H9 (cell line): ENCODE results near the gene SEL1L2. TPM values are rescaled to one million over a fixed set of nuclear protein-coding genes. Genes with fewer than 3 reads are reported as not detected.

ENCODE experiments used
- DNase-seq: peaks from one replicate; pipeline ENCODE4 v3.0.0-alpha.2; 2017
- H2AFZ ChIP-seq: one replicate; pipeline ENCODE4 v1.6.1; 2013; ENCODE audit warnings: mild to moderate bottlenecking, low read length, control low read depth, moderate library complexity
- H2AK5ac ChIP-seq: 2 replicates; pipeline ENCODE4 v1.6.1; 2013; ENCODE audit warnings: low read length, control low read depth, mixed read lengths; ENCODE audit not compliant: insufficient read length
- H2BK120ac ChIP-seq: one replicate; pipeline ENCODE4 v1.6.1; 2013; ENCODE audit warnings: low read depth, mild to moderate bottlenecking, low read length, control low read depth, inconsistent platforms; ENCODE audit not compliant: poor library complexity, severe bottlenecking
- H2BK12ac ChIP-seq: 2 replicates; pipeline ENCODE4 v1.6.1; 2013; ENCODE audit warnings: low read length, control low read depth, mixed read lengths, low read depth; ENCODE audit not compliant: insufficient read length
- H2BK15ac ChIP-seq: 2 replicates; pipeline ENCODE4 v1.6.1; 2013; ENCODE audit warnings: low read depth, low read length, control low read depth
- H2BK20ac ChIP-seq: one replicate; pipeline ENCODE4 v1.6.1; 2013; ENCODE audit warnings: low read depth, mild to moderate bottlenecking, low read length, control low read depth, inconsistent platforms; ENCODE audit not compliant: poor library complexity, severe bottlenecking
- H2BK5ac ChIP-seq: 2 replicates; pipeline ENCODE4 v1.6.1; 2013; ENCODE audit warnings: low read length, control low read depth, mixed read lengths; ENCODE audit not compliant: insufficient read length
- H3K14ac ChIP-seq: 2 replicates; pipeline ENCODE4 v1.6.1; 2013; ENCODE audit warnings: low read length, control low read depth; ENCODE audit not compliant: insufficient read depth
- H3K18ac ChIP-seq: 2 replicates; pipeline ENCODE4 v1.6.1; 2013; ENCODE audit warnings: low read depth, mild to moderate bottlenecking, mixed read lengths, low read length, control low read depth; ENCODE audit not compliant: insufficient read length
- H3K23ac ChIP-seq: 2 replicates; pipeline ENCODE4 v1.6.1; 2013; ENCODE audit warnings: low read length, control low read depth, mixed read lengths, low read depth; ENCODE audit not compliant: insufficient read length
- H3K23me2 ChIP-seq: 2 replicates; pipeline ENCODE4 v1.6.1; 2013; ENCODE audit warnings: low read depth, mild to moderate bottlenecking, mixed read lengths, low read length, control low read depth; ENCODE audit not compliant: insufficient read length, poor library complexity, severe bottlenecking
- H3K27ac ChIP-seq: 2 replicates; pipeline ENCODE4 v1.5.1; 2013; ENCODE audit warnings: low read length, control low read depth, mixed read lengths, low read depth; ENCODE audit not compliant: insufficient read length
- H3K27me3 ChIP-seq: 2 replicates; pipeline ENCODE4 v1.6.1; 2013; ENCODE audit warnings: low read length, control low read depth, inconsistent platforms; ENCODE audit not compliant: insufficient read depth
- H3K4ac ChIP-seq: 2 replicates; pipeline ENCODE4 v1.6.1; 2013; ENCODE audit warnings: low read depth, mild to moderate bottlenecking, control low read depth, inconsistent platforms, low read length, moderate library complexity
- H3K4me1 ChIP-seq: 2 replicates; pipeline ENCODE4 v1.6.1; 2013; ENCODE audit warnings: low read length, control low read depth, inconsistent platforms; ENCODE audit not compliant: insufficient read depth
- H3K4me2 ChIP-seq: 2 replicates; pipeline ENCODE4 v1.6.1; 2013; ENCODE audit warnings: low read length, control low read depth, mixed read lengths; ENCODE audit not compliant: insufficient read length, insufficient read depth
- H3K56ac ChIP-seq: 2 replicates; pipeline ENCODE4 v1.6.1; 2013; ENCODE audit warnings: low read depth, mild to moderate bottlenecking, mixed read lengths, low read length, control low read depth; ENCODE audit not compliant: insufficient read length
- H3K79me1 ChIP-seq: 2 replicates; pipeline ENCODE4 v1.6.1; 2013; ENCODE audit warnings: low read depth, mild to moderate bottlenecking, moderate library complexity, low read length, control low read depth, inconsistent platforms; ENCODE audit not compliant: insufficient read depth, poor library complexity, severe bottlenecking
- H3K79me2 ChIP-seq: 2 replicates; pipeline ENCODE4 v1.6.1; 2013; ENCODE audit warnings: low read length, control low read depth, inconsistent platforms; ENCODE audit not compliant: insufficient read depth
- H3K9ac ChIP-seq: 2 replicates; pipeline ENCODE4 v1.6.1; 2013; ENCODE audit warnings: low read length, control low read depth, mixed read lengths; ENCODE audit not compliant: insufficient read length; ENCODE audit errors: extremely low read depth
- H3K9me3 ChIP-seq: one replicate; pipeline ENCODE4 v1.6.1; 2013; ENCODE audit warnings: low read depth, low read length, inconsistent platforms; ENCODE audit not compliant: control insufficient read depth
- H3T11ph ChIP-seq: one replicate; pipeline ENCODE4 v1.6.1; 2013; ENCODE audit warnings: mild to moderate bottlenecking, low read length, control low read depth, inconsistent platforms
- H4K20me1 ChIP-seq: one replicate; pipeline ENCODE4 v1.6.1; 2013; ENCODE audit not compliant: control insufficient read depth, insufficient read length, insufficient read depth
- H4K5ac ChIP-seq: 2 replicates; pipeline ENCODE4 v1.6.1; 2013; ENCODE audit warnings: low read depth, mild to moderate bottlenecking, mixed read lengths, low read length, control low read depth; ENCODE audit not compliant: insufficient read length
- H4K8ac ChIP-seq: replicated peaks from 2 replicates; pipeline ENCODE4 v1.6.1; 2013; ENCODE audit warnings: low read length, control low read depth, mixed read lengths, low read depth; ENCODE audit not compliant: insufficient read length
- H4K91ac ChIP-seq: 2 replicates; pipeline ENCODE4 v1.6.1; 2013; ENCODE audit warnings: low read depth, mild to moderate bottlenecking, moderate library complexity, mixed read lengths, low read length, control low read depth; ENCODE audit not compliant: insufficient read length
- H3K27ac Mint-ChIP-seq, 3 experiments: 2 replicates in 2 of 3; 3 replicates in 1 of 3; pipeline ENCODE4 v1.8.0; 2020 to 2021; ENCODE audit warnings: mixed read lengths in 3 of 3, mild to moderate bottlenecking in 1 of 3, moderate library complexity in 1 of 3
- H3K27me3 Mint-ChIP-seq: 2 replicates; pipeline ENCODE4 v1.8.0; 2021; ENCODE audit warnings: low read depth, mild to moderate bottlenecking, moderate library complexity, mixed read lengths
- H3K36me3 Mint-ChIP-seq, 3 experiments: 2 replicates in 2 of 3; 3 replicates in 1 of 3; pipeline ENCODE4 v1.8.0; 2020 to 2021; ENCODE audit warnings: low read depth in 3 of 3, mixed read lengths in 3 of 3; ENCODE audit not compliant: insufficient read depth in 1 of 3
- H3K4me1 Mint-ChIP-seq, 2 experiments: 2 replicates each; pipeline ENCODE4 v1.8.0; 2020; ENCODE audit warnings: mixed read lengths in 2 of 2
- H3K4me3 Mint-ChIP-seq, 2 experiments: 2 replicates in 1 of 2; 3 replicates in 1 of 2; pipeline ENCODE4 v1.8.0; 2020 to 2021; ENCODE audit warnings: mild to moderate bottlenecking in 2 of 2, mixed read lengths in 2 of 2, moderate library complexity in 1 of 2
- H3K9me3 Mint-ChIP-seq, 2 experiments: 2 replicates in 1 of 2; 3 replicates in 1 of 2; pipeline ENCODE4 v1.8.0; 2020; ENCODE audit warnings: mild to moderate bottlenecking in 2 of 2, mixed read lengths in 2 of 2, moderate library complexity in 1 of 2
- WGBS: extraction: QIAGEN DNeasy Blood & Tissue Kit; methylation state at CpG from one replicate; pipeline ENCODE4 v1.1.7; 2013; ENCODE audit warnings: missing lambda C conversion rate, low lambda C conversion rate, mixed read lengths; ENCODE audit not compliant: insufficient read length; ENCODE audit errors: extremely low coverage; 5-methylcytosine and 5-hydroxymethylcytosine counted together
- total RNA-seq: library from RNA; stranded (reverse); gene quantifications from 2 replicates; pipeline ENCODE4 v1.2.1, GENCODE V29; 2021
- TF ChIP-seq, protein P1 (sequence below): fragments of 200-600 bp; sonication (generic); conservative IDR thresholded peaks from 3 replicates; pipeline ENCODE4 v1.8.0; 2021; ENCODE audit warnings: antibody characterized with exemption, mild to moderate bottlenecking

SEL1L2 gene
- total RNA-seq, 1 experiment from 2014 or later, result not detected

DNA sequence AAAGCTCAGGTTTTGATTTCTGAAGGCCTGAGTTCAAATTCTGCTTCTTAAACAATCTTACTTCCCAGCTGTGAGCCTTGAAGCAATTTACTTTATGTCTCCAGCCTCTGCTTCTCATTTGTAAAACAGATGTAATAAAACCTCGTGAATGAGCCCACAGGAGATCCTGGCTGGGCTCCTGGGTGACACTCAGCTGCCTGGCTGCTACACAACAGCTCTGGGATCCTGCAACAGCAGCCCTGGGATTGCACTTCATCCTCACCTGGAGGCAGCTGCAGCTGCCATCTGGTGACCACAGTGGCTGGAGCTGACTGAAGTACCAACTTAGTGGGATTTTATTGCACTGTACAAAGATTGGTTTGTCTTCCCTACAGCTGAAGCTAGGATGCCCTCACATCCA, 107.0 kb downstream of the SEL1L2 start:
- DNase-seq, result no peak
- no peak overlapping the region for H4K8ac ChIP-seq
- no peak overlapping the region for H3T11ph ChIP-seq
- H3K27ac Mint-ChIP-seq, result no peak overlapping the region
- H3K4me1 Mint-ChIP-seq, result 0 out of 4 replicates have a peak, but pooled peaks cover 0 to under 1% of the 10 kb centered on the region in 2 experiments
- no peaks in the 10 kb centered on the region for H3K79me2 ChIP-seq
- H3K9me3 Mint-ChIP-seq, result no peaks in the 10 kb centered on the region
- H3K27me3 ChIP-seq, result no peaks in the 10 kb centered on the region
- H3K4me3 Mint-ChIP-seq, result no peak overlapping the region
- no peak overlapping the region for H3K14ac ChIP-seq
- H2BK5ac ChIP-seq, result no peak overlapping the region
- no peaks in the 10 kb centered on the region; a peak in 1 of 7 replicates for H3K36me3 Mint-ChIP-seq
- no peaks in the 10 kb centered on the region for H3K9me3 ChIP-seq
- H3K56ac ChIP-seq, result no peak overlapping the region
- no peak overlapping the region for H3K27ac ChIP-seq
- no peak overlapping the region for H4K5ac ChIP-seq
- WGBS, result no CpG with 5 or more reads among the region's 1 CpG
- H3K4me2 ChIP-seq, result no peak overlapping the region
- H4K20me1 ChIP-seq, result no peaks in the 10 kb centered on the region
- H3K9ac ChIP-seq, result no peak overlapping the region
- no peaks in the 10 kb centered on the region for H3K4me1 ChIP-seq
- TF ChIP-seq, protein P1, sequence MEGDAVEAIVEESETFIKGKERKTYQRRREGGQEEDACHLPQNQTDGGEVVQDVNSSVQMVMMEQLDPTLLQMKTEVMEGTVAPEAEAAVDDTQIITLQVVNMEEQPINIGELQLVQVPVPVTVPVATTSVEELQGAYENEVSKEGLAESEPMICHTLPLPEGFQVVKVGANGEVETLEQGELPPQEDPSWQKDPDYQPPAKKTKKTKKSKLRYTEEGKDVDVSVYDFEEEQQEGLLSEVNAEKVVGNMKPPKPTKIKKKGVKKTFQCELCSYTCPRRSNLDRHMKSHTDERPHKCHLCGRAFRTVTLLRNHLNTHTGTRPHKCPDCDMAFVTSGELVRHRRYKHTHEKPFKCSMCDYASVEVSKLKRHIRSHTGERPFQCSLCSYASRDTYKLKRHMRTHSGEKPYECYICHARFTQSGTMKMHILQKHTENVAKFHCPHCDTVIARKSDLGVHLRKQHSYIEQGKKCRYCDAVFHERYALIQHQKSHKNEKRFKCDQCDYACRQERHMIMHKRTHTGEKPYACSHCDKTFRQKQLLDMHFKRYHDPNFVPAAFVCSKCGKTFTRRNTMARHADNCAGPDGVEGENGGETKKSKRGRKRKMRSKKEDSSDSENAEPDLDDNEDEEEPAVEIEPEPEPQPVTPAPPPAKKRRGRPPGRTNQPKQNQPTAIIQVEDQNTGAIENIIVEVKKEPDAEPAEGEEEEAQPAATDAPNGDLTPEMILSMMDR, result no peak
- H3K27me3 Mint-ChIP-seq, result no peaks in the 10 kb centered on the region
- no peak overlapping the region for H2AK5ac ChIP-seq
- no peaks in the 10 kb centered on the region for H3K23me2 ChIP-seq
- H2AFZ ChIP-seq, result no peak overlapping the region
- H3K23ac ChIP-seq, result no peak overlapping the region
- no peak overlapping the region for H2BK20ac ChIP-seq
- H2BK120ac ChIP-seq, result no peak overlapping the region
- no peak overlapping the region for H3K4ac ChIP-seq
- no peaks in the 10 kb centered on the region for H3K79me1 ChIP-seq
- no peak overlapping the region for H2BK15ac ChIP-seq
- no peak overlapping the region for H2BK12ac ChIP-seq
- H3K18ac ChIP-seq, result no peak overlapping the region
- H4K91ac ChIP-seq, result no peak overlapping the region
